NCI-H1930 (cell line): Measurements from ENCODE around the gene SOAT2.
"Not testable (repeated sequence)": the region's sequence is repeated elsewhere in the genome, so short reads cannot be mapped to it uniquely, and the experiment has no call there.

Source experiments
- DNase-seq, 2 experiments: peaks; one replicate each; lab custom pipeline; 2025; lab: John Stamatoyannopoulos, UW

SOAT2 gene

GRCh38 chr12:53133722-53134121 lies 30.4 kb downstream of the SOAT2 start:
- DNase-seq = no peak

- no peak for DNase-seq
Observed at GRCh38 chr12:53143355-53143754, 40.1 kb downstream of the SOAT2 start.

DNA sequence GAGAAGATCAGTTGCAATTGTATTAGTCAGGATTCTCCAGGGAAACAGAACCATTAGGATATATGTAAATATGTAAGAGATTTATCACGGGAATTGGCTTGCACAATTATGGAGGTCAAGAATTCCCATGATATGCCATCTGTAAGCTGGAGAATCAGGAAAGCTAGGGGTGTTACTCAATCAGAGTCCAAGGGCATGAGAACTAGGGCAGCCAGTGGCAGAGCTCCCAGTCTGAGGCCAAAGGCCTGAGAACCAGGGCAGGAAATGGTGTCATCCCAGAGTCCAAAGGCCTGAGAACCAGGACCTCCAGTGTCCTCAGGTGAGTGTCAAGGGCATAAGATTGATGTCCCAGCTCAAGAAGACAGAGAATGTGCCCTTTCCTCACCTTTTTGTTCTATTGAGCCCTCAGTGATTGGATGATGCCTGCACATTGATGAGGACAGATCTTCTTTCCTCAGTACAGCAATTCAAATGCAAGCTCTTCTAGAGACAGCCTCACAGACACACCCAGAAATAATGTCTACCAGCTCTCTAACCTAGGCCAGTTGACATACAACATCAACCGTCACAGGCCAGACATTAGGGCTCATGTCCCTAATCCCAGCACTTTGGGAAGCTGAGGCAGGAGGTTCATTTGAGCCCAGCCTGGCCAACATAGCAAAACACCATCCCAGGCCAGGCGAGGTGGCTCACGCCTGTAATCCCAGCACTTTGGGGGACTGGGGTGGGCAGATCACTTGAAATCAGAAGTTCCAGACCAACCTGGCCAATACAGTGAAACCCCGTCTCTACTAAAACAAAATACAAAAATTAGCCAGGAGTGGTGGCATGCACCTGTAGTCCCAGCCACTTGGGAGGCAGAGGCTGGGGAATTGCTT lies 42.3 kb downstream of the SOAT2 start:
- DNase-seq = no peak

DNA sequence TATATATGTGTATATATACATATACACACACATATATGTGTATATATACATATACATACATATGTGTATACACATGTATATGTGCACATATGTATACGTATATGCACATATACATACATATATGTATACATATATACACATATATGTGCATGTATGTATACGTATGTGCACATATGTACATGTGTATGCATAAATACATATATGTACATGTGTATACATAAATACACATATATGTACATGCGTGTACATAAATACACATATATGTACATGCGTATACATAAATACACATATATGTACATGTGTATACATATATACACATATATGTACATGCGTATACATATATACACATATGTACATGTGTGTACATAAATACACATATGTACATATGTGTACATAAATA lies 43.9 kb downstream of the SOAT2 start:
- DNase-seq = no peak

GRCh38 chr12:53147653-53148052 lies 44.4 kb downstream of the SOAT2 start:
- no peak for DNase-seq

DNA sequence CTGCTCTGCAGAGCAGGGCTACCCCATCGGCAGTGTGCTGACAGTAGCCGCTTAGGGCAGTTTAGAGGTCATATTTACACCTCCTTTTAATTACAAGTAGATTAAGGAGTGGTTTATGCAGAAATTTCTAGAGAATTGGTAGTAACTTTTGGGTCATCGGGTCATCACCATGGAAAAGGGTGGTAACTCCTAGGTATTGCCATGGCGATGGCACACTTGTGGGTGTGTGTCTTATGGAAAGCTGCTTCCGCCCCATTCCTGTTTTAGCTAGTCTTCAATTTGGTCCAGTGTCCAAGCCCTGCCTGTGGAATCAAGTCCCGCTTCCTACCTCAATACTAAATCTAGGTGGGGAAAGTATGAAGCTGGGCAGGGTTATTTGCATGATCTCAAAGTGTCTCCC lies 47.8 kb downstream of the SOAT2 start:
- DNase-seq = no peak

DNA sequence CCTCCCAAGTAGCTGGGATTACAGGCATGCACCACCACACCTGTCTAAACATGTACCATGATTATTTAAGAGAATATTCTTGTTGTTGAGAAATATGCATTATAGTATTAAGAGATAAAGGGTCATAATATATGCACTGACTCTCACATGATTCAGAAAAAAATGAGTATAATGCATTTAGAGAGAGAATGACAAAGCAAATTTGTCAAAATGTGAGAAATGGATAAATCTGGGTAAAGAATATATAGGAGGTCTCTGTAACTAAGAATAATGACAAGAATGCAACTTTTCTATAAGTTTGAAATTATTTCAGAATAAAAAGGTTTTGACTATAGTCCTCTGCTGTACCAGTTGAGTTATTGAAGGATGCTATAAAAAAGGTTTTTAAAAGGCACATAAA lies 49.1 kb downstream of the SOAT2 start:
- DNase-seq = no peak

- peak; percentile 63 to 87 for DNase-seq
Observed at GRCh38 chr12:53159195-53159839, 56.0 kb downstream of the SOAT2 start.

GRCh38 chr12:53160000-53160399 lies 56.7 kb downstream of the SOAT2 start:
- DNase-seq = no peak

DNA sequence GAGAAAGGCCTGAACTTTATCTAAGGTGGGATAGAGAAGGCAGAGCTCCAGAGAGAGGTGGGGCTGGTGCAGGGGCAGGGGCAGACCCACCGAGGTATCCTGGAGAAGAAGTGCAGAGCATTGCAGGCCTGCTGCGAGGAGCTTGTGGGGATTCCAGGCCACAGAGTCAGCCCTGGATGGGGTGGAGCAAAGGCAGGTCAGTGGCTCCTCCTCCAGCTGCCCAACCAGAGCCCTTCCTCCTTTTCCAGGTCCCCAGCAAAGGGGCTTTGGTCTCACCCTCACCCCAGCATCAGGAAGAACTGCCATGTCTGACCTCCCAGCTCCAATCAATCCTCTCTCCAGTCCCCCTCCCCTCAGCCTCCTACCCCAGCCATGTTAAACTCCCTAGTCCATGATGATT lies 57.4 kb downstream of the SOAT2 start:
- DNase-seq = no peak

- DNase-seq = no peak
Observed at GRCh38 chr12:53161119-53161911, 58.0 kb downstream of the SOAT2 start.

DNA sequence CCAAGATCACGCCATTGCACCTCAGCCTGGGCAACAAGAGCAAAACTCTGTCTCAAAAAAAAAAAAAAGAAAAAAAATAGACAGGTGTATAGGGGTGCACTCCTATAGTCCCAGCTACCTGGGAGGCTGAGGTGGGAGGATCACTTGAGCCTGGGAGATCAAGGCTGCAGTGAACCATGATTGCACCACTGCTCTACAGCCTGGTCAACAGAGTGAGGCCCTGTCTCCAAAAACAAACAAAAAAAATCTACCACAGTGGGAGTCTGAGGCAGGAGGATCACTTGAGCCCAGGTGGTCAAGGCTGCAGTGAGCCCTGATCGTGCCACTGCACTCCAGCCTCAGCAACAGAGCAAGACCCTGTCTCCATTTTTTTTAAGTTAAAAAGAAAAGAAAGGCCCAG lies 59.7 kb downstream of the SOAT2 start:
- DNase-seq = not testable (repeated sequence)

- no peak for DNase-seq
Observed at GRCh38 chr12:53166837-53167236, 63.6 kb downstream of the SOAT2 start.

DNA sequence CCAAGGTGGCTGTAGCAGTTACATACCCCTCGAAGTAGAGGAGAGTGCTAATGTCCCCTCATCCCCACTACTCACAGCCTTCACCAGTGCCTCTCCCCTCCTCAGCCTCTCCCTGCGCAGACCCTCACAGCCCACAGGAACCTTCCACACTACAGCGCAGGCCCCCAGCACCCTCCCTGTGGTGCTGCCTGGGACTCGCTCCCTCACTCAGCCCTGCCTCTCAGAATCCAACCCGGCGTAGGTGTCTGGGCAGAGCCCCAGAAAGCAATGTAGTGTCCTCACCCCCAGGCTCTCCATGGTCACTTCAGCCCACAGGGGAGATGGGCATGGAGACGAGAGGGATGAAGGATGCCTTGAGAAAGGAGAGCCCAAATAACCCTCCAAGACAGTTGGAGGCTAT lies 66.4 kb downstream of the SOAT2 start:
- no peak for DNase-seq

DNA sequence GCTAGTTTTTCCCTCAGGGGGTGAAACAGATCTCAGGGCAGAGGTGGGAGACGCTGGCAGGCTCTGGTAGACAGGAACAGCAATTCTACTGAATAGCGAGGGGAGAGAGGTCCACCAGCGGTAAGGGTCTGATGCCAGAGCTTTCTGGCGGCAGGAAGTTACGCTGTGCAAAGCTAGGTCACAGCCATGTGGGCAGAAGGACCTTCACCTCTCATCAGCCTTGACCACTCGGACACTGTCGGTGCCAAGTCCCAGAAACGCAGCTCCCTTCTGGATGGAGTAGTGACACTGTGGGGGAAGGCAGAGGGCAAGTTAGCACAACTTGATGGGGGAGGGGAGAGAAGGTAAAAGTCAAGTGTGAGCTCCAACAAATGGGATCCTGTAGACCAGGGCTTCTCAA lies 66.9 kb downstream of the SOAT2 start:
- DNase-seq = no peak

- DNase-seq = no peak
Observed at GRCh38 chr12:53170876-53171724, 67.8 kb downstream of the SOAT2 start.

DNA sequence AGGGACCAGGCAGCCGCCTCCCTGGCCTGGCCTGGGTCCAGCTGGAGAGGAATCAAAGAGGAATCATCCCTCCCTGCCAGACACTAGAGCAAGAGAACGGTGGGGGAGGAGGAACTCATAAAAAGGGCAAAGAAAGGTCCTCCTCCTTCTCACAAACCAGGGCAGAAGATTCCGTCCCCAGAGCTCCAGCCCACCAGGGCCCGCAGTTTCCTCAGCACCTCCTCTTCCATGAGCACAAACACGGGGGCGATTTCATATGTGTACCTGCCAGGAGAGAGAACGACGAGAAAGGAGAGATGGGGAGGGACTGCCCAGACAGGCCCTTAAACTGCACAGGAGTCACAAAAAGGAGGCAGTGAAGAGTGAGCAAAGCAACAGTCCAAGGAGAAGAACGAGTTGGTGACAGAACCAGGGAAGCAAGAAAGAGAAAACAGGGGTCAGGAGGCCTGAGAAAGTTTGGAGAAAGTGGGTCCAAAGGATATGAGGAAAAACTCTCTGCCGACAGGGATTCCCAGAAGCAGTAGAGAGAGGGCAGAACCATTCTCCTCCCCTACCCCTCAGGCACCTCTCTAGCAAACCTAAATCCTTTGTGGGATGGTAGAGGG lies 68.5 kb downstream of the SOAT2 start:
- DNase-seq = no peak

DNA sequence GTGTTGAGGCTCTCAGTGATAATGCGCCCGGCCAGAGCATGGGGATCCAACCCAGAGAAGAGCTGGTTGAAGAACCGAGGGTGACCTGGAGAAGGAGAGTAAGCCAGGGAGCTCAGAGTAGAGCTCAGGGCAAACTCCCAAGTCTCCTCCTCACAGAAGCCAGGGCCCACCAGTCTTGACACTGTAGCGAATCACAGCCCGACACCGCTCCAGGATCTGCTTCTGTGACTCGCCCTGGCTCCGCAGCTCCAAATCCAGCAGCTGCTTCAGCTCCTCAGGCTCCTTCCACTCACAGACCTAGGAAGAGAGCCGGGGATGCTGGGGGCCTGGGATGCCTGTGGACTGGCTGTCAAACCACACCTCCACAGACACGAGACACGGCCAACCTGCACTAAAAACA lies 69.1 kb downstream of the SOAT2 start:
- no peak for DNase-seq

DNA sequence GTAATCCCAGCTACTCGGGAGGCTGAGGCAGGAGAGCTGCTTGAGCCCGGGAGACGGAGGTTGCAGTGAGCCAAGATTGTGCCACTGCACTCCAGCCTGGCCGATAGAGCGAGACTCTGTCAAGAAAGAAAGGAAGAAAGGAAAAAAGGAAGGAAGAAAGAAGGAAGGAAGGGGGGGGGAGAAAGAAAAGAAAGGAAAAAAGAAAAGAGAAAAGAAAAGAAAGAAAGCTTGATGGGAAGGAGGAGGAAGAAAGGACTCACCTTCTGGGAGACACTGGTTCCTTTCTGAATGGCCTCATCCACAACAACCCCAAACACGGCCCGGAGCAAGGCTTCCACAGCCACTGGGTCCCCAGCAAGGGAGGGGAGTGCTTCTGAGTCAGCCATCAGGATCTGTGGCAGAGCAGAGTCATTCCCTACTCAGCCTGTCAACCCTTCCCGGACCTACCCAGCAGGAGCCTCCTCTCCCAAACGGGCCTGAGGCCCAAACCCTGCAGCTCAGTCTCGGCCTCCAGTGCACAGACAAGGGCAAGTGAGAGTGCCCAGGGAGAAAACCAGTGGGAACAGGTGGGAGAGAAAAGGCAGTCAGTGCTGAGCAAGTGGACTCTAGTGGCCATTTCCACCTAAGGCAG lies 69.9 kb downstream of the SOAT2 start:
- DNase-seq = no peak
